Testis (tissue), 2 donors: ENCODE measurements around the gene HDAC6.

Experiments
- POLR2A ChIP-seq: fragments of 450-650 bp; IDR thresholded peaks from one replicate; pipeline ENCODE4 v1.6.1; 2017; ENCODE audit warnings: antibody characterized with exemption, mild to moderate bottlenecking, moderate library complexity
- TF ChIP-seq, protein P1 (sequence below), 3 experiments: fragments of 450-650 bp in 2 of 3; fragments of 200-600 bp in 1 of 3; sonication (generic) in 1 of 3; IDR thresholded peaks; one replicate each; pipeline ENCODE4 v1.5.1; 2016 to 2019; ENCODE audit warnings: antibody characterized with exemption in 3 of 3, mild to moderate bottlenecking in 2 of 3, moderate library complexity in 1 of 3

DNA sequence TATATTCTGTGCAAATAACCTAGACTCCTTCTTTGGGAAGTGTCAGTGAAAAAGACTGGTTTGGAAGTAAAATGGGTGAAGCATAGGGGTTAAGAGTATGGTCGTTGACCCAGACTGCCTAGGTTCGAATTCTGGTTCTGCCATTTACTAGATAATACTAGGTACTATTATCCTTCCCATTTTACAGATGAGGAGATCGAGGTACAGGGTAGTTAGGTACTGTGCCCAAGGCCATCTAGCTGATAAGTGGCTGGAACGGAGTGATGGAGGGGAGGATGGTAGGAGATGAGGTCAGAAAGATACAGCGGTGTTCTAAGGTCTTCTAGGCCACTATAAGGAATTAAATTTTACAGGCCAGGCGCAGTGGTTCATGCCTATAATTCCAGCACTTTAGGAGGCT is 29.3 kb upstream of the HDAC6 start:
- TF ChIP-seq, protein P1, sequence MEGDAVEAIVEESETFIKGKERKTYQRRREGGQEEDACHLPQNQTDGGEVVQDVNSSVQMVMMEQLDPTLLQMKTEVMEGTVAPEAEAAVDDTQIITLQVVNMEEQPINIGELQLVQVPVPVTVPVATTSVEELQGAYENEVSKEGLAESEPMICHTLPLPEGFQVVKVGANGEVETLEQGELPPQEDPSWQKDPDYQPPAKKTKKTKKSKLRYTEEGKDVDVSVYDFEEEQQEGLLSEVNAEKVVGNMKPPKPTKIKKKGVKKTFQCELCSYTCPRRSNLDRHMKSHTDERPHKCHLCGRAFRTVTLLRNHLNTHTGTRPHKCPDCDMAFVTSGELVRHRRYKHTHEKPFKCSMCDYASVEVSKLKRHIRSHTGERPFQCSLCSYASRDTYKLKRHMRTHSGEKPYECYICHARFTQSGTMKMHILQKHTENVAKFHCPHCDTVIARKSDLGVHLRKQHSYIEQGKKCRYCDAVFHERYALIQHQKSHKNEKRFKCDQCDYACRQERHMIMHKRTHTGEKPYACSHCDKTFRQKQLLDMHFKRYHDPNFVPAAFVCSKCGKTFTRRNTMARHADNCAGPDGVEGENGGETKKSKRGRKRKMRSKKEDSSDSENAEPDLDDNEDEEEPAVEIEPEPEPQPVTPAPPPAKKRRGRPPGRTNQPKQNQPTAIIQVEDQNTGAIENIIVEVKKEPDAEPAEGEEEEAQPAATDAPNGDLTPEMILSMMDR (IDR thresholded peaks at IDR 0.05): no peak
- TF ChIP-seq POLR2A: no peak
